Mucosa of descending colon (tissue), 3 donors: Measurements from ENCODE around the gene MIGA1. TPM values are rescaled to one million over a fixed set of nuclear protein-coding genes. Genes with fewer than 3 reads are reported as not detected.
"Not testable (repeated sequence)": the region's sequence is repeated elsewhere in the genome, so short reads cannot be mapped to it uniquely, and the experiment has no call there.

ENCODE experiments used
- ATAC-seq: fragments of 200-7000 bp; cut with Tn5 transposase; one replicate; pipeline ENCODE4 v1.9.1; 2020; ENCODE audit warnings: mild to moderate bottlenecking, moderate library complexity
- DNase-seq, 3 donors: peaks; one replicate each; pipeline ENCODE4 v3.0.0-alpha.2; 2020
- H3K36me3 ChIP-seq: fragments of 200-600 bp; one replicate; pipeline ENCODE4 v1.8.0; 2021; ENCODE audit warnings: low read depth, mild to moderate bottlenecking
- H3K4me1 ChIP-seq: fragments of 200-600 bp; one replicate; pipeline ENCODE4 v1.8.0; 2021; ENCODE audit warnings: low read depth, mild to moderate bottlenecking
- H3K4me3 ChIP-seq: fragments of 200-600 bp; one replicate; pipeline ENCODE4 v1.8.0; 2021; ENCODE audit warnings: mild to moderate bottlenecking
- H3K9me3 ChIP-seq: fragments of 200-600 bp; one replicate; pipeline ENCODE4 v1.8.0; 2021; ENCODE audit warnings: mild to moderate bottlenecking
- intact Hi-C, 2 donors: fragments of 100-400 bp; cut with DNase I in 1 of 2; cut with micrococcal nuclease in 1 of 2; formaldehyde crosslinking; loops; one replicate each; pipeline versions ENCODE4 v1.11.0 to v1.11.1; 2022; cut with DNase I, micrococcal nuclease
- total RNA-seq, 3 donors: library from RNA; stranded (reverse); fragmentation: NEBNext Ultra II Directional in 2 of 3; extraction: Animal tissue kit (Norgen Biotek cat#: 25700) in 2 of 3; gene quantifications; one replicate each; pipeline versions ENCODE4 v1.2.1 to v1.2.4, GENCODE V29; 2021 to 2023
- TF ChIP-seq, protein P1 (sequence below): fragments of 200-600 bp; IDR thresholded peaks from one replicate; pipeline ENCODE4 v1.8.0; 2022; ENCODE audit warnings: antibody characterized with exemption, mild to moderate bottlenecking
- donor health status: DM: no; HTN: no; CAD: no; lungs with moderate emphysema.
- donor health status: DM: no; HTN: no; CAD: no.
- donor health status: DM: no; HTN: yes; CAD: no.

The MIGA1 gene
- total RNA-seq, 3 donors from 2014 or later: 13.2 to 21.1 (median 18.5) TPM

DNA sequence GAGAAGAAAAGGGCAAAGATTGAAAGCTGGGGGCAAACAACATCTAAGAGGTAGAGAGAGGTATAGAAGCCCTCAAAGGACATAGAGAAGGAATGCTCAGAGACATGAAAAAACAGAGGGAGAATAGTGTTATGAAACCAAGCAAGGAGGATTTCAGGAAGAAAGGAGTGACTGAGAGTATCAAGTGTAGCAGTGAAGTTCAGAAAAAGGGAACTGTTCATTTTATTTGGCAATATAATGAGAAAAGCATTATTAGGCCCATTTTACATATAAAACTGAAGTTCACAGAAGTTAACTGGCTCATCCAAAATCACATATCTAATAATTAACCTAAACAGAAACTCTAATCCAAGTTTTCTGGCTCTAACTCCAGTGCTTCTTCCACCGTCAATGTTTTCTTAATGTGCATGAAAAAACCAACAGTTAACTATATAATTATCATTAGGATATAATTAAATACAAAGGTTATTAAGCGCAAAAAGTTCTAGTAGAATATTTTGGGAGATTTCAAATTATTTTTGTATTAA, 126.6 kb downstream of the MIGA1 start:
- intact Hi-C loops: no loop called here
- ATAC-seq (no peak), DNase-seq (no peak)
- Histone ChIP-seq H3K4me3 (no peak overlapping the region), H3K9me3 (no peaks in the 10 kb centered on the region), H3K36me3 (no peaks in the 10 kb centered on the region), H3K4me1 (no peaks in the 10 kb centered on the region)
- TF ChIP-seq, protein P1, sequence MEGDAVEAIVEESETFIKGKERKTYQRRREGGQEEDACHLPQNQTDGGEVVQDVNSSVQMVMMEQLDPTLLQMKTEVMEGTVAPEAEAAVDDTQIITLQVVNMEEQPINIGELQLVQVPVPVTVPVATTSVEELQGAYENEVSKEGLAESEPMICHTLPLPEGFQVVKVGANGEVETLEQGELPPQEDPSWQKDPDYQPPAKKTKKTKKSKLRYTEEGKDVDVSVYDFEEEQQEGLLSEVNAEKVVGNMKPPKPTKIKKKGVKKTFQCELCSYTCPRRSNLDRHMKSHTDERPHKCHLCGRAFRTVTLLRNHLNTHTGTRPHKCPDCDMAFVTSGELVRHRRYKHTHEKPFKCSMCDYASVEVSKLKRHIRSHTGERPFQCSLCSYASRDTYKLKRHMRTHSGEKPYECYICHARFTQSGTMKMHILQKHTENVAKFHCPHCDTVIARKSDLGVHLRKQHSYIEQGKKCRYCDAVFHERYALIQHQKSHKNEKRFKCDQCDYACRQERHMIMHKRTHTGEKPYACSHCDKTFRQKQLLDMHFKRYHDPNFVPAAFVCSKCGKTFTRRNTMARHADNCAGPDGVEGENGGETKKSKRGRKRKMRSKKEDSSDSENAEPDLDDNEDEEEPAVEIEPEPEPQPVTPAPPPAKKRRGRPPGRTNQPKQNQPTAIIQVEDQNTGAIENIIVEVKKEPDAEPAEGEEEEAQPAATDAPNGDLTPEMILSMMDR: no peak

DNA sequence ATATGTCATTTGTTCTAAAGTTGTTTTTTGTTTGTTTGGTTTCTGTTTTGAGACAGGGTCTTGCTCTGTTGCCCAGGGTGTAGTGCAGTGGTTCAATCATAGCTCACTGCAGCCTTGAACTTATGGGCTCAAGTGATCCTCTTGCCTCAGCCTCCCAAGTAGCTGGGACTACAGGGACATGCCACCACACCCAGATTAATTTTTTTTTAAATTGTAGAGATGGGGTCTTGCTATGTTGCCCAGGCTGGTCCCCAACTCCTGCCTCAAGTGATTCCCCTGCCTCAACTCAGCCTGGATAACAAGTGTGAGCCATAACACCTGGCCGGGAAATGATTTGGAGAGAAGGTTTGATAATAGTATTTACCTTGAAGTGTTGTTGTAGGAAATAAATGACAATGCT, 127.2 kb downstream of the MIGA1 start:
- TF ChIP-seq, protein P1: no peak
- H3K4me1 ChIP-seq: no peaks in the 10 kb centered on the region
- H3K4me3 ChIP-seq: no peak overlapping the region
- no peaks in the 10 kb centered on the region for H3K36me3 ChIP-seq
- DNase-seq (no peak), ATAC-seq (no peak)
- intact Hi-C loops: no loop called here
- no peaks in the 10 kb centered on the region for H3K9me3 ChIP-seq

DNA sequence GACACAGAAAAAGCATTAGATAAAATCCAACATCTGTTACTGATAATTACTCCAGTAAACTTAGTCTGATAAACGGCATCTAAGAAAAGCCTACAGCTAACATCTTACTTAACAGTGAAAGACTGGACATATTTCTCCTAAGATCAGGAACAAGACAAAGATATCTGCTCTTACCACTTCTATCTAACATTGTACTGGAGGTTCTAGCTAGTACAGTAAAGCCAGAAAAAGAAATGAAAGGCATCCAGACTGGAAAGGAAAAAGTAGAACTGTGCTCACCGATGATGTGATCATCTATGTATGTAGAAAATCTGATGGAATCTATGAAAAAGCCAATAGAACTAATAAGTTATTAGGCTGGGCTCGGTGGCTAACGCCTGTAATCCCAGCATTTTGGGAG, 130.7 kb downstream of the MIGA1 start:
- no peak overlapping the region for H3K4me3 ChIP-seq
- TF ChIP-seq, protein P1: no peak
- no peaks in the 10 kb centered on the region for H3K9me3 ChIP-seq
- ATAC-seq (no peak), DNase-seq (no peak)
- intact Hi-C loops: no loop called here
- no peaks in the 10 kb centered on the region for H3K36me3 ChIP-seq
- H3K4me1 ChIP-seq: no peaks in the 10 kb centered on the region

DNA sequence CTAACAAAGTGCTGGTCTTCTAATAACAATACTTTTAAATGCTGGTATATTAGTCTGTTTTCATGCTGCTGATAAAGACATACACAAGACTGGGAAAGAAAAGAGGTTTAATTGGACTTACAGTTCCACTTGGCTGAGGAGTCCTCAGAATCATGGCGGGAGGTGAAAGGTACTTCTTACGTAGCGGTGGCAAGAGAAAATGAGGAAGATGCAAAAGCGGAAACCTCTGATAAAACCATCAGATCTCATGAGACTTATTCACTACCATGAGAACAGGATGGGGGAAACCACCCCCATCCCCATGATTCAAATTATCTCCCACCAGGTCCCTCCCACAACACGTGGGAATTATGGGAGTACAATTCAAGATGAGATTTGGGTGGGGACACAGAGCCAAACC, 139.5 kb downstream of the MIGA1 start:
- ATAC-seq, H3K9me3 ChIP-seq, DNase-seq, intact Hi-C loops, H3K4me1 ChIP-seq, H3K36me3 ChIP-seq, H3K4me3 ChIP-seq: not testable (repeated sequence)

DNA sequence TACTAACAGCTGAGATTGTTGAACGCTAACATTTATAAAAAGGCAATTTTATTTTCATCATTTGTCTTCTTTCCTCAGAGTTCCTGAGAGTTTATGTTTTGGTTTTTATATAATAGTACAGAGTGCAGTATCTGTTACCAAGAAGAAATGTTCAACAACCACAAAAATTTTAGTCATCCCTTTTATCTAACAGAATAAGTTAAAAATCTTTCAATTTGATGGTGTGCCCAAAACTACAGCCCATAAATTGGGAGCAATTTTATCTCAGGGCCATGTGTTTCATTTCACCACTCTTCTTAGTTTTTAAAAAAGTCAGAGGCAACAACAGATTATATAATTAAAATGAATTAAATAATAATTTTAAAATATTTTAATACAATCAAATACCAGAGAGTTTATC, 146.1 kb downstream of the MIGA1 start:
- Histone ChIP-seq H3K36me3 (no peaks in the 10 kb centered on the region), H3K9me3 (no peaks in the 10 kb centered on the region), H3K4me1 (no peaks in the 10 kb centered on the region), H3K4me3 (no peak overlapping the region)
- ATAC-seq (no peak), DNase-seq (no peak)
- intact Hi-C loops: no loop called here
- TF ChIP-seq, protein P1: no peak

DNA sequence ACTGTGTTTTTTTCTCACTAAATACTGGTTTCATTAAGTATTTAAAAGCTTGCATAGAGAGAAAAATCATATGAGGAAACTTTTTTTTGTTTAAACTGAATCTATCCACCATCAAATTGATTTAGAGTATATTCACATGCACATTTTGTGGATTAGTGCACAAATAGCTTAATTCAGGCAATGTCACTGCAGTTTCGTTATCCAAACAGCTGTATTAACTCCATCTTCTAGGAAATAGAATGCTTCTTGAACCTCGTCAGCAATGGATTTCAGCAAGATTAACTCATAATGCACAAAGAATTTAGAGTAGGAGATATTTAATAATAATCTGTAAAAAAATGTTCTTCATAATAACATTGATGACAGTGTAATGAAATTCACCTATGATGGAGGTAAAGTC, 146.5 kb downstream of the MIGA1 start:
- TF ChIP-seq, protein P1: no peak
- ATAC-seq: no peak
- Histone ChIP-seq H3K4me3 (no peak overlapping the region), H3K4me1 (no peaks in the 10 kb centered on the region), H3K9me3 (no peaks in the 10 kb centered on the region), H3K36me3 (no peaks in the 10 kb centered on the region)
- DNase-seq: no peak
- intact Hi-C loops: no loop called here
